Globus pallidus (tissue), 1 donor: ENCODE data around the gene COL4A2.

Experiments
- DNase-seq: peaks from one replicate; pipeline ENCODE4 v3.0.0-alpha.2; 2015; ENCODE audit warnings: low spot score

Gene COL4A2

GRCh38 chr13:110306960-110307766 lies at the start of gene COL4A2, which contains the start of gene COL4A1:
TSS of gene COL4A2 (plus strand) at chr13:110307284. CDS start at chr13:110307904, 620 bp downstream.
TSS of gene COL4A1 (minus strand) at chr13:110307157. CDS start at chr13:110307027, 130 bp downstream.
- no peak for DNase-seq

- DNase-seq: no peak
These were observed 49.7 kb upstream of the COL4A2 start for GRCh38 chr13:110257408-110257807.

GRCh38 chr13:110258876-110259631 lies 48.0 kb upstream of the COL4A2 start:
- DNase-seq: no peak

GRCh38 chr13:110259651-110260050 lies 47.4 kb upstream of the COL4A2 start:
- DNase-seq: no peak

- DNase-seq: no peak
These were observed 45.7 kb upstream of the COL4A2 start for GRCh38 chr13:110261166-110262081.

GRCh38 chr13:110262082-110262436 lies 45.0 kb upstream of the COL4A2 start:
- DNase-seq: no peak

- DNase-seq: no peak
These were observed 44.4 kb upstream of the COL4A2 start for GRCh38 chr13:110262508-110263291.

GRCh38 chr13:110263404-110263803 lies 43.7 kb upstream of the COL4A2 start:
- DNase-seq: no peak

GRCh38 chr13:110263888-110264287 lies 43.2 kb upstream of the COL4A2 start:
- DNase-seq: no peak

GRCh38 chr13:110264685-110265275 lies 42.3 kb upstream of the COL4A2 start:
- DNase-seq: no peak

- DNase-seq: no peak
These were observed 41.8 kb upstream of the COL4A2 start for GRCh38 chr13:110265341-110265681.

- DNase-seq: no peak
These were observed 41.2 kb upstream of the COL4A2 start for GRCh38 chr13:110265682-110266430.

GRCh38 chr13:110266431-110266809 lies 40.7 kb upstream of the COL4A2 start:
- no peak for DNase-seq

GRCh38 chr13:110266983-110267382 lies 40.1 kb upstream of the COL4A2 start:
- no peak for DNase-seq

- DNase-seq: no peak
These were observed 39.0 kb upstream of the COL4A2 start for GRCh38 chr13:110268061-110268460.

GRCh38 chr13:110268576-110269185 lies 38.4 kb upstream of the COL4A2 start:
- no peak for DNase-seq

GRCh38 chr13:110269509-110270185 lies 37.4 kb upstream of the COL4A2 start:
- no peak for DNase-seq

- no peak for DNase-seq
These were observed 36.6 kb upstream of the COL4A2 start for GRCh38 chr13:110270507-110270906.

- no peak for DNase-seq
These were observed 35.8 kb upstream of the COL4A2 start for GRCh38 chr13:110271313-110271712.
